WTC11 (cell line): ENCODE results near the gene KCNT1. TPM values are rescaled to one million over a fixed set of nuclear protein-coding genes. Genes with fewer than 3 reads are reported as not detected.

ENCODE experiments used
- ATAC-seq: fragments of 200-7000 bp; cut with Tn5 transposase; 2 replicates; pipeline ENCODE4 v1.10.0; 2021; ENCODE audit warnings: mild to moderate bottlenecking, moderate library complexity
- CTCF ChIA-PET: fragments of 300-600 bp; sonication (Branson Sonifier 250); formaldehyde crosslinking; loops from one replicate; lab custom pipeline; 2021; ENCODE audit warnings: antibody characterized with exemption; lab: Charles Lee
- POLR2A ChIA-PET: fragments of 350-600 bp; sonication (Branson Sonifier 250); formaldehyde crosslinking; loops from one replicate; lab custom pipeline; 2021; ENCODE audit warnings: antibody characterized with exemption; lab: Charles Lee
- DNase-seq: peaks from one replicate; pipeline ENCODE4 v3.0.0; 2021; ENCODE audit warnings: low spot score
- H3K27ac Mint-ChIP-seq: 2 replicates; pipeline ENCODE4 v1.8.0; 2021; ENCODE audit warnings: mixed read lengths
- H3K27me3 Mint-ChIP-seq: 2 replicates; pipeline ENCODE4 v1.8.0; 2021; ENCODE audit warnings: low read depth, mild to moderate bottlenecking, moderate library complexity, mixed read lengths
- H3K36me3 Mint-ChIP-seq: 2 replicates; pipeline ENCODE4 v1.8.0; 2021; ENCODE audit warnings: mixed read lengths
- H3K4me1 Mint-ChIP-seq: 2 replicates; pipeline ENCODE4 v1.8.0; 2022; ENCODE audit warnings: mixed read lengths
- H3K4me3 Mint-ChIP-seq: 2 replicates; pipeline ENCODE4 v1.8.0; 2021; ENCODE audit warnings: mild to moderate bottlenecking, moderate library complexity, mixed read lengths
- H3K9me3 Mint-ChIP-seq: 2 replicates; pipeline ENCODE4 v1.8.0; 2021; ENCODE audit warnings: mixed read lengths
- ERG ChIP-seq: fragments of 250-450 bp; sonication (Bioruptor Pico); IDR thresholded peaks from 2 replicates; pipeline ENCODE4 v1.8.0; 2021; ENCODE audit warnings: mild to moderate bottlenecking
- ESRRA ChIP-seq: sonication (generic); formaldehyde crosslinking; IDR thresholded peaks from 2 replicates; pipeline ENCODE4 v1.8.1; 2022; ENCODE audit warnings: mild to moderate bottlenecking, missing genetic modification reagents, borderline replicate concordance
- FOXP1 ChIP-seq: sonication (generic); formaldehyde crosslinking; IDR thresholded peaks from 2 replicates; pipeline ENCODE4 v1.8.0; 2022; ENCODE audit warnings: missing genetic modification reagents, mild to moderate bottlenecking, moderate library complexity, borderline replicate concordance
- NFYB ChIP-seq: sonication (generic); formaldehyde crosslinking; conservative IDR thresholded peaks from 2 replicates; pipeline ENCODE4 v1.8.0; 2022; ENCODE audit warnings: low read depth, missing genetic modification reagents
- TCF7 ChIP-seq: sonication (generic); formaldehyde crosslinking; IDR thresholded peaks from 2 replicates; pipeline ENCODE4 v1.8.0; 2022; ENCODE audit warnings: mild to moderate bottlenecking, low read depth, missing genetic modification reagents, moderate library complexity
- ZNF121 ChIP-seq: sonication (generic); formaldehyde crosslinking; IDR thresholded peaks from 2 replicates; pipeline ENCODE4 v1.8.0; 2023; ENCODE audit warnings: missing genetic modification reagents
- ZNF232 ChIP-seq: sonication (generic); formaldehyde crosslinking; IDR thresholded peaks from 2 replicates; pipeline ENCODE4 v1.8.0; 2022; ENCODE audit warnings: mild to moderate bottlenecking, missing genetic modification reagents
- ZNF396 ChIP-seq: fragments of 250-450 bp; sonication (Bioruptor Pico); IDR thresholded peaks from 2 replicates; pipeline ENCODE4 v1.8.0; 2021; ENCODE audit warnings: mild to moderate bottlenecking, moderate library complexity, borderline replicate concordance
- ZNF671 ChIP-seq: fragments of 250-450 bp; sonication (Bioruptor Pico); IDR thresholded peaks from 2 replicates; pipeline ENCODE4 v1.8.0; 2021; ENCODE audit warnings: mild to moderate bottlenecking
- ZSCAN18 ChIP-seq: fragments of 250-450 bp; sonication (Bioruptor Pico); IDR thresholded peaks from 2 replicates; pipeline ENCODE4 v2.1.2; 2022; ENCODE audit warnings: mild to moderate bottlenecking, moderate library complexity
- total RNA-seq: library from RNA; stranded (reverse); gene quantifications from 3 replicates; pipeline ENCODE4 v1.2.3, GENCODE V29; 2021
- TF ChIP-seq, protein P1 (sequence below): sonication (generic); formaldehyde crosslinking; IDR thresholded peaks from 2 replicates; pipeline ENCODE4 v1.8.0; 2023; ENCODE audit warnings: missing genetic modification reagents, mild to moderate bottlenecking, borderline replicate concordance
- TF ChIP-seq, protein P2 (sequence below): sonication (generic); formaldehyde crosslinking; IDR thresholded peaks from 2 replicates; pipeline ENCODE4 v1.8.1; 2022; ENCODE audit warnings: mild to moderate bottlenecking, moderate library complexity, missing genetic modification reagents
- TF ChIP-seq, protein P3 (sequence below): sonication (generic); formaldehyde crosslinking; IDR thresholded peaks from 2 replicates; pipeline ENCODE4 v1.8.1; 2022; ENCODE audit warnings: mild to moderate bottlenecking, missing genetic modification reagents, moderate library complexity, borderline replicate concordance
- TF ChIP-seq, protein P4 (sequence below): sonication (generic); formaldehyde crosslinking; IDR thresholded peaks from 2 replicates; pipeline ENCODE4 v1.8.1; 2023; ENCODE audit warnings: mild to moderate bottlenecking, missing genetic modification reagents, borderline replicate concordance
- TF ChIP-seq, protein P5 (sequence below): fragments of 250-450 bp; sonication (Bioruptor Pico); conservative IDR thresholded peaks from 2 replicates; pipeline ENCODE4 v1.9.0; 2021; ENCODE audit warnings: mild to moderate bottlenecking

KCNT1 gene
- total RNA-seq, 1 experiment from 2014 or later: 0.13 TPM

GRCh38 chr9:135833864-135834263, 131.9 kb downstream of the KCNT1 start:
- DNase-seq (no peak), ATAC-seq (no peak)
- H3K4me3 Mint-ChIP-seq: no peak overlapping the region
- no peak overlapping the region for H3K27ac Mint-ChIP-seq
- no peaks in the 10 kb centered on the region for H3K27me3 Mint-ChIP-seq
- H3K36me3 Mint-ChIP-seq: peaks cover 7% of the 10 kb centered on the region
- TF ChIP-seq NFYB: no peak
- TF ChIP-seq, protein P1, sequence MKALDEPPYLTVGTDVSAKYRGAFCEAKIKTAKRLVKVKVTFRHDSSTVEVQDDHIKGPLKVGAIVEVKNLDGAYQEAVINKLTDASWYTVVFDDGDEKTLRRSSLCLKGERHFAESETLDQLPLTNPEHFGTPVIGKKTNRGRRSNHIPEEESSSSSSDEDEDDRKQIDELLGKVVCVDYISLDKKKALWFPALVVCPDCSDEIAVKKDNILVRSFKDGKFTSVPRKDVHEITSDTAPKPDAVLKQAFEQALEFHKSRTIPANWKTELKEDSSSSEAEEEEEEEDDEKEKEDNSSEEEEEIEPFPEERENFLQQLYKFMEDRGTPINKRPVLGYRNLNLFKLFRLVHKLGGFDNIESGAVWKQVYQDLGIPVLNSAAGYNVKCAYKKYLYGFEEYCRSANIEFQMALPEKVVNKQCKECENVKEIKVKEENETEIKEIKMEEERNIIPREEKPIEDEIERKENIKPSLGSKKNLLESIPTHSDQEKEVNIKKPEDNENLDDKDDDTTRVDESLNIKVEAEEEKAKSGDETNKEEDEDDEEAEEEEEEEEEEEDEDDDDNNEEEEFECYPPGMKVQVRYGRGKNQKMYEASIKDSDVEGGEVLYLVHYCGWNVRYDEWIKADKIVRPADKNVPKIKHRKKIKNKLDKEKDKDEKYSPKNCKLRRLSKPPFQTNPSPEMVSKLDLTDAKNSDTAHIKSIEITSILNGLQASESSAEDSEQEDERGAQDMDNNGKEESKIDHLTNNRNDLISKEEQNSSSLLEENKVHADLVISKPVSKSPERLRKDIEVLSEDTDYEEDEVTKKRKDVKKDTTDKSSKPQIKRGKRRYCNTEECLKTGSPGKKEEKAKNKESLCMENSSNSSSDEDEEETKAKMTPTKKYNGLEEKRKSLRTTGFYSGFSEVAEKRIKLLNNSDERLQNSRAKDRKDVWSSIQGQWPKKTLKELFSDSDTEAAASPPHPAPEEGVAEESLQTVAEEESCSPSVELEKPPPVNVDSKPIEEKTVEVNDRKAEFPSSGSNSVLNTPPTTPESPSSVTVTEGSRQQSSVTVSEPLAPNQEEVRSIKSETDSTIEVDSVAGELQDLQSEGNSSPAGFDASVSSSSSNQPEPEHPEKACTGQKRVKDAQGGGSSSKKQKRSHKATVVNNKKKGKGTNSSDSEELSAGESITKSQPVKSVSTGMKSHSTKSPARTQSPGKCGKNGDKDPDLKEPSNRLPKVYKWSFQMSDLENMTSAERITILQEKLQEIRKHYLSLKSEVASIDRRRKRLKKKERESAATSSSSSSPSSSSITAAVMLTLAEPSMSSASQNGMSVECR (CRISPR knock-in tag): no peak
- TF ChIP-seq, protein P2, sequence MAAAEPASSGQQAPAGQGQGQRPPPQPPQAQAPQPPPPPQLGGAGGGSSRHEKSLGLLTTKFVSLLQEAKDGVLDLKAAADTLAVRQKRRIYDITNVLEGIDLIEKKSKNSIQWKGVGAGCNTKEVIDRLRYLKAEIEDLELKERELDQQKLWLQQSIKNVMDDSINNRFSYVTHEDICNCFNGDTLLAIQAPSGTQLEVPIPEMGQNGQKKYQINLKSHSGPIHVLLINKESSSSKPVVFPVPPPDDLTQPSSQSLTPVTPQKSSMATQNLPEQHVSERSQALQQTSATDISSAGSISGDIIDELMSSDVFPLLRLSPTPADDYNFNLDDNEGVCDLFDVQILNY: no peak
- TF ChIP-seq, protein P3, sequence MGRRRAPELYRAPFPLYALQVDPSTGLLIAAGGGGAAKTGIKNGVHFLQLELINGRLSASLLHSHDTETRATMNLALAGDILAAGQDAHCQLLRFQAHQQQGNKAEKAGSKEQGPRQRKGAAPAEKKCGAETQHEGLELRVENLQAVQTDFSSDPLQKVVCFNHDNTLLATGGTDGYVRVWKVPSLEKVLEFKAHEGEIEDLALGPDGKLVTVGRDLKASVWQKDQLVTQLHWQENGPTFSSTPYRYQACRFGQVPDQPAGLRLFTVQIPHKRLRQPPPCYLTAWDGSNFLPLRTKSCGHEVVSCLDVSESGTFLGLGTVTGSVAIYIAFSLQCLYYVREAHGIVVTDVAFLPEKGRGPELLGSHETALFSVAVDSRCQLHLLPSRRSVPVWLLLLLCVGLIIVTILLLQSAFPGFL (CRISPR knock-in tag): no peak
- TF ChIP-seq, protein P4, sequence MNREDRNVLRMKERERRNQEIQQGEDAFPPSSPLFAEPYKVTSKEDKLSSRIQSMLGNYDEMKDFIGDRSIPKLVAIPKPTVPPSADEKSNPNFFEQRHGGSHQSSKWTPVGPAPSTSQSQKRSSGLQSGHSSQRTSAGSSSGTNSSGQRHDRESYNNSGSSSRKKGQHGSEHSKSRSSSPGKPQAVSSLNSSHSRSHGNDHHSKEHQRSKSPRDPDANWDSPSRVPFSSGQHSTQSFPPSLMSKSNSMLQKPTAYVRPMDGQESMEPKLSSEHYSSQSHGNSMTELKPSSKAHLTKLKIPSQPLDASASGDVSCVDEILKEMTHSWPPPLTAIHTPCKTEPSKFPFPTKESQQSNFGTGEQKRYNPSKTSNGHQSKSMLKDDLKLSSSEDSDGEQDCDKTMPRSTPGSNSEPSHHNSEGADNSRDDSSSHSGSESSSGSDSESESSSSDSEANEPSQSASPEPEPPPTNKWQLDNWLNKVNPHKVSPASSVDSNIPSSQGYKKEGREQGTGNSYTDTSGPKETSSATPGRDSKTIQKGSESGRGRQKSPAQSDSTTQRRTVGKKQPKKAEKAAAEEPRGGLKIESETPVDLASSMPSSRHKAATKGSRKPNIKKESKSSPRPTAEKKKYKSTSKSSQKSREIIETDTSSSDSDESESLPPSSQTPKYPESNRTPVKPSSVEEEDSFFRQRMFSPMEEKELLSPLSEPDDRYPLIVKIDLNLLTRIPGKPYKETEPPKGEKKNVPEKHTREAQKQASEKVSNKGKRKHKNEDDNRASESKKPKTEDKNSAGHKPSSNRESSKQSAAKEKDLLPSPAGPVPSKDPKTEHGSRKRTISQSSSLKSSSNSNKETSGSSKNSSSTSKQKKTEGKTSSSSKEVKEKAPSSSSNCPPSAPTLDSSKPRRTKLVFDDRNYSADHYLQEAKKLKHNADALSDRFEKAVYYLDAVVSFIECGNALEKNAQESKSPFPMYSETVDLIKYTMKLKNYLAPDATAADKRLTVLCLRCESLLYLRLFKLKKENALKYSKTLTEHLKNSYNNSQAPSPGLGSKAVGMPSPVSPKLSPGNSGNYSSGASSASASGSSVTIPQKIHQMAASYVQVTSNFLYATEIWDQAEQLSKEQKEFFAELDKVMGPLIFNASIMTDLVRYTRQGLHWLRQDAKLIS (CRISPR knock-in tag): no peak
- TF ChIP-seq FOXP1: no peak
- no peak for TF ChIP-seq ZNF396
- no peak for TF ChIP-seq ZNF671 (CRISPR knock-in tag)
- TF ChIP-seq ZNF232: no peak
- TF ChIP-seq ERG (CRISPR knock-in tag): no peak
- ChIA-PET POLR2A (no interaction called here), CTCF (no interaction called here)
- H3K4me1 Mint-ChIP-seq: no peaks in the 10 kb centered on the region
- peaks cover under 1% of the 10 kb centered on the region; the same call in 1 of the 2 replicates for H3K9me3 Mint-ChIP-seq

GRCh38 chr9:135835131-135835530, 133.1 kb downstream of the KCNT1 start:
- Mint-ChIP-seq H3K36me3 (peaks cover 2% of the 10 kb centered on the region; the same call in 1 of the 2 replicates), H3K27me3 (no peaks in the 10 kb centered on the region), H3K4me1 (peaks cover under 1% of the 10 kb centered on the region), H3K27ac (no peak overlapping the region), H3K9me3 (no peaks in the 10 kb centered on the region), H3K4me3 (no peak overlapping the region)
- DNase-seq (no peak), ATAC-seq (peak; percentile 65)
- ChIA-PET POLR2A (no interaction called here), CTCF (interaction anchor here (0.7 kb wide), 1 partner anchor 30 kb away, joined by 3 read pairs; no protein-coding TSS in a partner anchor)
- TF ChIP-seq, protein P4 (CRISPR knock-in tag): no peak
- TF ChIP-seq ZSCAN18 (no peak), ESRRA (no peak), ZNF121 (CRISPR knock-in tag) (no peak), TCF7 (CRISPR knock-in tag) (no peak)
- TF ChIP-seq, protein P5, sequence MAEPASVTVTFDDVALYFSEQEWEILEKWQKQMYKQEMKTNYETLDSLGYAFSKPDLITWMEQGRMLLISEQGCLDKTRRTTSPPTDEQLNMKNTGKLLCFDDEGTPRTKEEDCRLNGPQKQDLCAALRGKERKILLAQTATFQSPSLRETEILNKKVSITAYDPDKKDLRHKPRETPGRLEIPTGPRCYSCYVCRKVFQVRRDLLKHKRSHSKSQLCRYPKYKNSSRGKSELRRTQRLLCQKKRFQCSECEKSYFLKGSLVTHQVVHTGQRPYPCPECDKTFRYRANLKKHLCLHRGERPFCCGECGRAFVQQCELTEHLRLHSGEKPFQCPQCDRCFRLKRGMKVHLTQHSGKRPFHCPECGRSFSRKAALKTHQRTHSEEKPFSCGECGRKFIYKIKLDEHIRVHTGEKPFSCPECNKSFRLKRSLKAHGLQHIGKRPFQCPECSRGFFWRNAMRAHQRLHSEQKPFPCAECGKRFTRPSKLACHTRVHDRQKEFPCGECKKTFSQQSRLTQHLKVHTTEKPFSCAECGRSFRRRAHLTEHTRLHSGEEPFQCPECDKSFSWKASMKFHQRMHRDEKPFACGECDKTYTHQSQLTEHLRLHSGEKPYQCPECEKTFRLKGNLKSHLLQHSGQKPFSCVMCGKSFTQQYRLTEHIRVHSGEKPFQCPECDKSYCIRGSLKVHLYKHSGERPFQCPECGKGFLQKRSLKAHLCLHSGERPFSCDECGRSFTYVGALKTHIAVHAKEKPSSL (CRISPR knock-in tag): no peak
